Stimulated activated effector memory CD8-positive, alpha-beta T cell treated with anti-CD3 and anti-CD28 coated beads, Interleukin-12 subunit alpha, Interleukin-12 subunit beta, amount 100 ng/mL, for 72 hours (primary cell): ENCODE data around the gene DCBLD2.
A peak's percentile ranks its signal among the peaks of the same experiment; 100 is the strongest.

ENCODE experiments used
- ATAC-seq: fragments of 150-1000 bp; cut with Tn5 transposase; 2 replicates; pipeline ENCODE4 v1.10.0; 2021
- DNase-seq, 2 donors: peaks; one replicate each; pipeline ENCODE4 v3.0.0; 2021 to 2022; ENCODE audit warnings: low spot score in 2 of 2
- H3K27ac Mint-ChIP-seq: one replicate; pipeline ENCODE4 v1.8.0; 2022; ENCODE audit warnings: mild to moderate bottlenecking, mixed read lengths
- H3K36me3 Mint-ChIP-seq: one replicate; pipeline ENCODE4 v1.8.0; 2022; ENCODE audit warnings: mild to moderate bottlenecking, mixed read lengths
- H3K4me1 Mint-ChIP-seq: one replicate; pipeline ENCODE4 v1.8.0; 2022; ENCODE audit warnings: mixed read lengths
- H3K4me3 Mint-ChIP-seq: one replicate; pipeline ENCODE4 v1.8.0; 2022; ENCODE audit warnings: mild to moderate bottlenecking, mixed read lengths
- H3K9me3 Mint-ChIP-seq: one replicate; pipeline ENCODE4 v1.8.0; 2022; ENCODE audit warnings: mixed read lengths

DCBLD2 gene

DNA sequence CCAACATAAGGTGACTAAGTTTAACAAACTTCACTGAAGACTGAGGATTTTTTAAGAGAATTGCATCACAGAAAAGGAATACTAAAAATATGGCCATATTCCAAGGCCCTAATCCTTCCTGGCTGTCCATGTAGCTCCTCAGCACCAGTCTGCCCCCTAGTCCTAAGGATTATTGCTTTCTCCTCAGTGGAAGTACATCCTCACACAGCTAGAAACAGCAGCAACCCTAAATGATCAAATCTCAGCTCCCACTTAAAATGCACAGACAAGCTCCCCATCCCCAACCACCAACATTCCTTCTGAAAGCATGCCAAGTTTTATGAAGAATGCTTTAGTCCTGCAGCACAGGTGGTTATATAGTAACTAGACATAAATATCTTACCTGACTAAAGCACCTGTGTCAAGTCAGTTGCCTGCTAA, 123.7 kb downstream of the DCBLD2 start:
- no peaks in the 10 kb centered on the region for H3K36me3 Mint-ChIP-seq
- no peak overlapping the region for H3K4me3 Mint-ChIP-seq
- ATAC-seq = no peak
- no peaks in the 10 kb centered on the region for H3K9me3 Mint-ChIP-seq
- H3K27ac Mint-ChIP-seq = no peak overlapping the region
- no peaks in the 10 kb centered on the region for H3K4me1 Mint-ChIP-seq
- no peak for DNase-seq

DNA sequence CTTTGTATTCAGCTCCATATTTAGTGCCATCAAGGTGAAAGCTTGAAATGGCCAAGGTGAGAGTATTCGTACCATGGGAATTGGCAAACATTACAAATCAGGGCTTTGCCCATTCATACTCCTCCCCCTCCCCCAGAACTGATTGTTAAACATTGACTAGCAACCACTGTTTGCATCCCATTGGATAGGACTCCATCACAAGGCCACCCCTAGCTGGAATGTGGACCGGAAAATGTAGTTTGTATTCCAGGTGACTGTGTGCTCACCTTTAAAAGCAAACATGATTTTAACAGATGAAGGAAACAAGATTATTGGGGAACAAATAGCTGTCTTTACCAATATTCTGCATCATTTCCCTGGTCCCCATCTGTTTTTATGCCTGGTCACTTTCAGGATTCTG, 124.2 kb downstream of the DCBLD2 start:
- H3K9me3 Mint-ChIP-seq = no peaks in the 10 kb centered on the region
- no peak overlapping the region for H3K27ac Mint-ChIP-seq

DNA sequence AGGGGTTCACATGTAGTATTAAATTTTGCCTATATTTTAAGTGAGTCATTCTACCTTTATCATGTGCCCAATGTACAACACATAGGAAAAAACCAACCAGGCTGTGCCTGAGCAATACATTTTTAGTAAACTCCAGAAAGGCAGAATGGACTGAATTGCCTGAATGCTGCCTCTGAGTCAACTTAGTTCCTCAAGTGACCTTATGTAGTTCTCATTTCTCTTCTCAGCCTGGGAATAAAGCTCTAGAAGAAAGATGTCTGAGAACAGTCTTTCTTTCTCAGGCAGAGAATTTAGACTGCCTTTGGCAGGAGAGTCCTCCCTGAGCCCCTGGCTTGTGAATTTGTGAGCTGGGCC, 125.4 kb downstream of the DCBLD2 start:
- no peaks in the 10 kb centered on the region for H3K4me1 Mint-ChIP-seq
- no peak for DNase-seq
- no peak for ATAC-seq
- no peaks in the 10 kb centered on the region for H3K9me3 Mint-ChIP-seq
- H3K36me3 Mint-ChIP-seq = no peaks in the 10 kb centered on the region
- no peak overlapping the region for H3K4me3 Mint-ChIP-seq
- H3K27ac Mint-ChIP-seq = no peak overlapping the region

More for the DNA sequence above, 124.2 kb downstream of the DCBLD2 start:
- Mint-ChIP-seq H3K4me1 (no peaks in the 10 kb centered on the region), H3K36me3 (no peaks in the 10 kb centered on the region), H3K4me3 (no peak overlapping the region)
- DNase-seq (no peak), ATAC-seq (no peak)

DNA sequence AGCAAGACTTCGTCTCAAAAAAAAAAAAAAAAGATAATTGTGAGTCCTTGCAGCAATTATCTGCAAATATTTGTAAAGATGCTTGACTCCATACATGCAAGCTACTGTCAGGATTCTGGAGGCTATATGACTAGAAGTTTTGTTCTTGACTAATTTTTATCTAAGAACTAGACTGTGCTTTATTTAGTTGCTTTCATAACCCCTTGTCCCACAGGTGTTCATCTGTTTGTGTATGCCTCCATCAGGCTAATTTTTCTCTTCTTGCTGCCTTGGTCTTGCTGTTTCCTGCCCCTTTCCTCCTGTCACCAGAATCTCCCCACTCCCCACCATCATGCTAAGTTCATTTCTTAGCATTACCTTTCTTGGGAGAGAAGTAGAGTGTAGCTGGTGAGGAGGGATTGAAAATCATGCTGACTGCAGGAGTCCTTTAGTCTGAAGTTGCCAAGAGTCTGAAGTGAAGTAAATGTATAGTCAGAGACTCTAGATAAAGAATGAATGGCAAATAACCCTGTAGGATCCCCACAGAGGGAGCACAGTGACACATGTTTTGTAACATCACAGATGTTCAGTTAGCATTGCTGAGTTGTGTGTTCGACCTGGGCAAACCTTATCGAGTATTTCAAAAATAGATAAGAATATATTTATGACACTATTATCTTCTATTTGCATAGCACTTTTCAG, 125.9 kb downstream of the DCBLD2 start:
- H3K27ac Mint-ChIP-seq = no peak overlapping the region
- H3K9me3 Mint-ChIP-seq = no peaks in the 10 kb centered on the region
- H3K36me3 Mint-ChIP-seq = no peaks in the 10 kb centered on the region
- ATAC-seq = no peak
- H3K4me3 Mint-ChIP-seq = no peak overlapping the region
- no peaks in the 10 kb centered on the region for H3K4me1 Mint-ChIP-seq
- no peak for DNase-seq

DNA sequence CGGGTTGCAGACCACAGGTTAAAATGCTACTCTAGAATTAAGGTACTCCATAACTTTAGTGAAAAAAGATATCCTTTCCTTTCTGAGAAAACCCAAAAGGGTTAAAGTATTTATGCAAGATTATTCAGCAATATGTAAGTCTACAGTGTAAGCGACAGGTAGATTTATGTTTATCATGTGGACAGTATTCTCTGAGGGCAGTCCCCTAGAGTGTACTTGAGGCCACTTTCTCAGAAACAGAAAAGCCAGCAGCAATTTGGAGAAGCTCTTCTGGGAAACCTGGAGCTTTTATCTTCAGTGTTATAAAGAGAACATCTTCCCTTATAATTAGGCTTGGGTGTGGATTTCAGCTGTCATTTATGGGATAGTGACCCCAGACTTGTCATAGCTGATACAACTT, 129.5 kb downstream of the DCBLD2 start:
- DNase-seq (no peak), ATAC-seq (no peak)
- H3K27ac Mint-ChIP-seq = no peak overlapping the region
- H3K36me3 Mint-ChIP-seq = no peaks in the 10 kb centered on the region
- H3K4me1 Mint-ChIP-seq = no peaks in the 10 kb centered on the region
- no peaks in the 10 kb centered on the region for H3K9me3 Mint-ChIP-seq
- H3K4me3 Mint-ChIP-seq = no peak overlapping the region

DNA sequence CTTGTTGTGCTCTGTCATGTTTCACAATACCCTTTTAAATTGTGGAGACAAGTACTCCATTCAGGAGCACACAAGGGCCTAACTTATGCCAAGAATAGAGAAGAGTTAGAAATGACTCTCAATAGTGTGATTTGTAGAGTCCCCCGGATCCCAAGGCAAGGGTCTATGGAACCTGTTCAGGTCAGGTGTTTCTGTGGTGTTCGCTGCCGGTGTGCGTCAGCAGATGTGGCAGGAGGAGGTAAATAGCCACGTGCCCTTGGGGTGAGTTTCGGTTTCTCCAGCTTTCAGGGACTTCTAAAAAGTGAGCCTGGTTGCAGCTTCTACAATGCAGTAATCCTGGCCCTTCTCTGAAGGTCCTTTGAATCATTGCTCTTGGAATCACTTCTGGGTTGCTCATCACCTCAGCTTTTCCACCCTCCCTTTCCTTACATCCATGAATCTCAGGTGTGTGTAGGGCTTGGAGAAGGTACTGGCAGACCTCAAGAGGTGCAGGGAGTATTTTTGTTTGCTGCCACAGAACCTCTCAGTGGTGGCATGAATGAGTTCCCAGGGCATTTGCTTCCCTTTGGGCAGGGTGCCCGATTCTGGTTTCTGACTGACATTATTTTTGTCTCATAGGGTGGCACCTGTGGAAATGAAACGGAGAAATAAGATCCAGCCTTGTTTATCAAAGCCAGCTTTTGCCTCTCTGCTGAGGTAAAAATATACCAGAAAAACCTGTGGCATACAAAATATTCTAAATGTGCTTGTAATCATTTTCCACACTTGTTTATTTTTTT, 131.0 kb downstream of the DCBLD2 start:
- no peak overlapping the region for H3K27ac Mint-ChIP-seq
- ATAC-seq (no peak), DNase-seq (no peak)
- no peaks in the 10 kb centered on the region for H3K9me3 Mint-ChIP-seq
- H3K36me3 Mint-ChIP-seq = no peaks in the 10 kb centered on the region
- H3K4me3 Mint-ChIP-seq = no peak overlapping the region
- no peaks in the 10 kb centered on the region for H3K4me1 Mint-ChIP-seq

DNA sequence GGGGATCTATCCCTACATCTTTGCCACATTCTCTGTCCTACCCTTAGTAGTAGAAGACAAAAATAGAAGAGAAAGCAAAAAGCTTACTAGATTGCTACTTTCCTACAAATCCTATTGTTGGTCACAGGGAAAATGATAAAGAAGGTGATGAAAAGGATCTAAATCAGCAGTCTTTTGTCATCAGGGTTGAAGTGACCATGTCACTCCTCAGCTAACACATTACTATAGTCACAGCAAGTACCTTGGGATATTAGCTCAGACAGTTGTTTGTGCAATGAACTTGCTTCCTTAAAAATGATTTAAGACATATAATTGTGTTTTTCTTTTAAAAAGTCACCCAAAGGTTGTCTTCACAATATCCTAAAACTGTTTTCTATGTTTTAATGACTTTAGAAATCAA, 132.0 kb downstream of the DCBLD2 start:
- no peak overlapping the region for H3K4me3 Mint-ChIP-seq
- no peaks in the 10 kb centered on the region for H3K36me3 Mint-ChIP-seq
- no peak overlapping the region for H3K27ac Mint-ChIP-seq
- ATAC-seq (no peak), DNase-seq (no peak)
- H3K9me3 Mint-ChIP-seq = no peaks in the 10 kb centered on the region
- H3K4me1 Mint-ChIP-seq = no peaks in the 10 kb centered on the region

DNA sequence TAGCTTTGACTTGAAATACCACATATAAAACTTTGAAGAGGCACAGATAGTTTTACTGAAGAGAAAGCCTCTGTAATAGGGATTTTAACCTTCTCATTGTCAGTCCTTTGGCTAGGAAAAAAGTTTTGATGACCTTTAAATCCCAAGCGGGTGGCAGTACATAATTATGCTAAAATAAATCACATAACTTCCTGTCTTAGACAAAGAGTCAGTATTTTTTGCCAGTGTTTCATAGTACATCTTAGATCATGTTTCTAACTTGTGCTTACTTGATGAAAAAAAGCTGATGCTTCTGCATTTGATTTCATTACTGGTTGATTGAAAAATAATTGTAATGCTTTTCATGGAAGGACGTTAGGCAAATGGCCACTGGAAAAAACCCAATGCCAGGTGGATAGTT, 132.5 kb downstream of the DCBLD2 start:
- no peak for DNase-seq
- Mint-ChIP-seq H3K9me3 (no peaks in the 10 kb centered on the region), H3K36me3 (no peaks in the 10 kb centered on the region), H3K4me1 (no peaks in the 10 kb centered on the region), H3K4me3 (no peak overlapping the region), H3K27ac (no peak overlapping the region)
- no peak for ATAC-seq

DNA sequence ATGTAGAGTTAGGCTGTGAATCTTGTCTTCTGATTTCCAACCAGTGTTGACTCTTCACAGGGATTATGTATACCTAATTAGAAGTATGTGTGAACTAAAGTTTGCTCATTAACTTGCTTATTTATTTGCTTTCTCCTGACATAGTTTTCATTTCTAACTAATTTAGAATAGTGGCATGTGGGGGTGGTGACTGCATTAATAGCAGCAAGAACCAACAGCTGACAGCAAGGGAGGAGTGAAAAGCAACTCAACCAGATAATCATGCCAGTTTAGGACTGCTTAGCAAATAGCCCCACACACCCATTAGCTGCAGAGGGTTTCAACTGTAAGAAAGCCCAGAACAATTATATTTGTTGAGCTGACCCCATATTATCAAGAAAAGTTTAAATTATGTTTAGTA, 134.6 kb downstream of the DCBLD2 start:
- Mint-ChIP-seq H3K27ac (no peak overlapping the region), H3K4me1 (no peaks in the 10 kb centered on the region), H3K36me3 (no peaks in the 10 kb centered on the region), H3K4me3 (no peak overlapping the region), H3K9me3 (no peaks in the 10 kb centered on the region)
- DNase-seq (no peak), ATAC-seq (no peak)

DNA sequence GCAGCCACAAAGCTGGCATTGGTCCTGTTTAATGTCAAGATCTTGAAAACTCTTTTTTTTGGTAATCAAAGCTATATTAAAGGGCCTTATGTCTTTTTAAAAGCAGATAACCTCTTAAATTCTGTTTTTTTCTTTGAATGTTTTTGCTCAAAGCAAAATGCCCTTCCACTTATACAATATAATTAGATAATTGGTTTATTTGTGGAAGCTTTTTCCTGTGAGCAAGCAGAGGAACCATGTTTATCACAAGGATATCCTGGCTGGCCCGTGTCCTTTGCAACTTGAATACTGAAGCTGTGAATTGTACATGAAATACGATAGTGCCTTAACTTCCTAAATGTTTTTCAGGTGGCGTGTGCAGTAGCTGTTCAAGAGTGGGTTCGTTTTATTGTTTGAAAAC, 135.8 kb downstream of the DCBLD2 start:
- H3K27ac Mint-ChIP-seq = no peak overlapping the region
- ATAC-seq (no peak), DNase-seq (no peak)
- no peaks in the 10 kb centered on the region for H3K9me3 Mint-ChIP-seq
- no peak overlapping the region for H3K4me3 Mint-ChIP-seq
- H3K4me1 Mint-ChIP-seq = no peaks in the 10 kb centered on the region
- H3K36me3 Mint-ChIP-seq = no peaks in the 10 kb centered on the region

DNA sequence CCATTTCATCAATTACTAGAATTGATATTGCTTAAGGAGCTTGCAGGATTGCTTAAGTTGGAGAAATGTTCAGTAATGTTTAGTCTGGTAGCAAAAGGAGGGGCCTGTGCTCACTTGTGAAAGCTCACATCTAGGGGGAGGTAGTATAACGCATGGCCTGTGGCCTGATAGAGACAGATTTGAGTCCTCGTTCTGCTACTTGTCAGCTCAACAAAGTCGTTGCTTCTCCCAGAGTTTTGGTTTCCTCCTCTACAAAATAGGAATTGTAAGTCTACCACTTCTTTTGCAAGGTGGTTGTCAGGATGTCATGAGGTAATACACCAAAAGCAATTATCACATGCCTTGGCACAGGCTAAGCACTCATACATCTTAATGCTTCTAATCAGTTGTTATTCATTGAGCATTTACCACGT, 137.0 kb downstream of the DCBLD2 start:
- no peaks in the 10 kb centered on the region for H3K4me1 Mint-ChIP-seq
- no peaks in the 10 kb centered on the region for H3K9me3 Mint-ChIP-seq
- H3K36me3 Mint-ChIP-seq = no peaks in the 10 kb centered on the region
- H3K27ac Mint-ChIP-seq = no peak overlapping the region
- H3K4me3 Mint-ChIP-seq = no peak overlapping the region
- ATAC-seq = no peak
- DNase-seq = no peak

DNA sequence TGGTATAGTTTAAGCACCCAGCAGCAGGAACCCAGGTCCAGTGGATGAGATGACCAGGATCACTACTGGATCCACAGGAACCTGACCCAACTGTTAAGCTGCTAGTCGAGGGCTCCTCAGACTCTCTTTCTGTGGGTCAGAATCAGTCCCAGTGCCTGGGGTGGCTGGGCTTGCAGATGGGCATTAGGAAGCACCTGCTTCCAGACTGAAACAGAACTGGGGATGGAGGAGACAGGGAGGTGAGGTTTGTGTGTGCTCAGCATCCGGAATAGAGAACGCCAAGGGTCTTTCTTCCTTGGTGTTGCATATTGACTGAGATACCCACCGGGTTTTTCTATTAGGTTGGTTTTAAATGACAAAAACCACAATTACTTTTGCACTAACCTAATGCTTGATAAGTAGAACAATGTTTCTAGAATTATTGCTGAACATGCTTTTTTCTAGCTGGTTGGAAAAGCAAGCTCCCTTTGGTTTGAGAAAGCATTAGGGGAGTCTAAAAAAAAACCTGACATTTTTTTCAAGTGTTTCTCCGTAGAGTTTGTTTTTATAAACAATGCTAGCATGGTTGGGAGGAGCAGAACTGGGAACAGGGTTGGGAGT, 137.6 kb downstream of the DCBLD2 start:
- H3K9me3 Mint-ChIP-seq = no peaks in the 10 kb centered on the region
- ATAC-seq = peak; percentile 32
- H3K4me3 Mint-ChIP-seq = no peak overlapping the region
- H3K36me3 Mint-ChIP-seq = no peaks in the 10 kb centered on the region
- DNase-seq = no peak
- H3K4me1 Mint-ChIP-seq = no peaks in the 10 kb centered on the region
- H3K27ac Mint-ChIP-seq = no peak overlapping the region

DNA sequence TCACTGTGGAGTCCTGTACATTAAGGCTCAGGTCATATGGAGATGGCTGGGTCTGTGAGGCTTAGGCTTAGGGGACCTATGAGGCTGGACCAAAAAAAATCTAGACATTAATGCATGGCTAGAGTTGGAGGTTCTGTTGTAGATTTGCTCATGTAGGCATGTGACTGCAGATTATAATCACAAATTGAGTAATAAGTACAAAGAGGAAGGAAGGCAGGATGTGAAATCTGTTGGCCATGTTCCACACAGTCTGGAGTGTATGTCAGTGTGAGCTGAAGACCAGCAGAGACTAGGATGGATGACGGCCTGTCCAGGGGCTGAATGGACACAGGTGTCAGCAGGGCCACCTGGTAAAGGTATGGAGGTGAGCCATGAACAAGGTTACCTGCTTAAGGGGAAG, 138.4 kb downstream of the DCBLD2 start, which contains the start of gene ST3GAL6:
Gene ST3GAL6, plus strand, starts transcription at position 265 of the 400 bp plus-strand sequence. CDS start 5,101 bp downstream, outside the sequence.
- Mint-ChIP-seq H3K36me3 (no peaks in the 10 kb centered on the region), H3K27ac (no peak within 1 kb of the TSS), H3K4me3 (no peak within 1 kb of the TSS), H3K9me3 (no peaks in the 10 kb centered on the region), H3K4me1 (no peaks in the 10 kb centered on the region)
- ATAC-seq (peak; percentile 8), DNase-seq (no peak)

DNA sequence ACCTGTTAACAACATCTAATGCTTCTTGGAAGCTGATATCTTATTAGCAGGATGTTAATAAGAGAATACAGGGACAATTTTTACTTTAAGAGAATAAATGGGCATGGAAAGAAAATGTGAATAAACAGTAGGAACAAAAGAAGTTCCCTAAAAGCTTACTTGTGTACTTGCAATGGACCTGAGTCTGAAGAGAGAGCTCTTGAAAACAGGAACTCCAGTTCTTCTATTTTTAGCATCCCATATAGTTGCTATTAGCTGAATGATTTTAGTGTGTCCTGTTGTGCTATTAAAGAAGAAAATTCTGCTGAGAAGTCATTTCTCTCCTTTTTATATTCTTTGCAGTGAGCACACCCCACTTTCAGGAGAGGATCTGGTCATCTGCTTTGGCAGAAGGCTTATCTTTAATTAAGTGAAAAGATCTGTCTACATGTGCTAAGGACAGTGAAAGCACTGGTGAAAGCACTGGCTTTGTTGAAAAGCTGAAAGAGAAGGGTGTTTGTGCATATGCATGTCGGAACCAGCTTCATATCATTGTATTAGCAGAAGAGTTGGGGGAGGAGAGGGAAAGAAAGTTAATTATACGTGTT, 139.8 kb downstream of the DCBLD2 start:
- Mint-ChIP-seq H3K9me3 (no peaks in the 10 kb centered on the region), H3K4me1 (no peaks in the 10 kb centered on the region), H3K27ac (no peak overlapping the region), H3K4me3 (no peak overlapping the region), H3K36me3 (no peaks in the 10 kb centered on the region)
- ATAC-seq (no peak), DNase-seq (no peak)

DNA sequence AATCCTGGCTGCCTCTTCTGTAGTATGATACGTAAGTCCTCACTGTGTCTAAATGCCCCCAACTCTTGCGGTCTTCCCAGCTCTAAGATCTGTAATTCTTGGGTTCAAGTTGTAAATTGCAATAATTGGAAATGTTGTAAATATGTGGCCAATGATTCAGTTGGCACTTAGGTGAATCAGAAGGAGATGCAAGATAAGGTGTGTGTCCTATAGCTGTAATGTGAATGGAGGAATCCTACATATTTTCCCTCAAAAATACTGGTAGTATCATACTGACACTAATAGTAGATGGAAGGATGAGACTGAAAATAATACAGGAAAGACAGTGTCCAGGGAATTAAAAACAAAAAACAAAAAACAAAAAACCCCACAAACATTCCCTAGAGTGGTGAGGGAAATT, 141.9 kb downstream of the DCBLD2 start:
- Mint-ChIP-seq H3K9me3 (no peaks in the 10 kb centered on the region), H3K36me3 (no peaks in the 10 kb centered on the region), H3K4me1 (no peaks in the 10 kb centered on the region), H3K27ac (no peak overlapping the region), H3K4me3 (no peak overlapping the region)
- DNase-seq (no peak), ATAC-seq (no peak)

DNA sequence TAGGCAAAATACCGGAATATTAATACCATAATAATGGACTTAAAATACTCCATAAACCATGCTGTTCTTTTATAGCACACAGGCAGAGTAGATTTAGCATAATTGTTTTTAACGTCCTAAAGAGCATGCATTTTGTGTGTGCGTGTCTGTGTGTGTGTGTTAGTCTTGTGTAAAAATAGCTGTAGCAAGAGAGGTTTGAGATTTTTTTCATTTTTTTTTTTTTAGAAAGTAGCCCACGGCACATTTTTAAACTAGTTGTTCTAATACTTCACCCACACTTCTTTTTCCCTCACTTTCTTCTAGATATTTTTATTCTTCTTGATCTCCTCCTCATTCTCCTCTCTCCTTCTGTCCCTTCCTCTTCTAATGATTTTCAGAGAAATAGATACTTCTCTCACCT, 145.9 kb downstream of the DCBLD2 start:
- no peaks in the 10 kb centered on the region for H3K36me3 Mint-ChIP-seq
- ATAC-seq (no peak), DNase-seq (no peak)
- H3K4me3 Mint-ChIP-seq = no peak overlapping the region
- H3K27ac Mint-ChIP-seq = no peak overlapping the region
- H3K9me3 Mint-ChIP-seq = no peaks in the 10 kb centered on the region
- no peaks in the 10 kb centered on the region for H3K4me1 Mint-ChIP-seq
